ENCODE data around the gene GIPC3.

- TF ChIP-seq EZH2 (IDR thresholded peaks at IDR 0.05; ENCODE audit: insufficient read depth, poor library complexity, severe bottlenecking): no peak
- TF ChIP-seq EZH2phosphoT487 (IDR thresholded peaks at IDR 0.05; ENCODE audit: insufficient read depth, low read depth): no peak
Measured at GRCh38 chr19:3636962-3637361, 51.7 kb downstream of the GIPC3 start.
